ENCODE measurements around the gene ANKIB1.
"Not testable (repeated sequence)": the region's sequence is repeated elsewhere in the genome, so short reads cannot be mapped to it uniquely, and the experiment has no call there.

ANKIB1 gene

DNA sequence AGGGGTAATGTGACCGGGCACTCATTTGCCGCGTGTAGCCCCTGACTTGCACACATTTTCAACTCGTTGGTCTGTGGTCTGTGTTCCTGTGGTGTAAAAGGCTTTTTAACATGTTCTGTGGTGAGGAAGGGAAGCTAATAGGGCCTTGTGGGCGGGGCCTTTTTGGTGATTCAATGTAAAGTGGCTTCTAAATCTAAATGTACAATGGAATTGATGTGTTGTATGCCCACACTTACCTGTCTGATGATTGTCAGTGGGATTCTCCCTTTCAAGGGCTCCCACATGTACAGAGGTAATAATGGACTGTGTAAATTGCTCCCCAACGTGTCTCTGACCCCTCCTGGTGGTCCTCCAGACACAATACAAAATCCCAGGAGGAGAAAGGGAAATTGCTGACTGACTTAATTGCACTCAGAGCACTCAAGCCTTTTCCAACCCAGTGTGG lies 158.4 kb downstream of the ANKIB1 start:
- DNase-seq (ENCODE audit: low read depth), result peak; percentile 16

DNA sequence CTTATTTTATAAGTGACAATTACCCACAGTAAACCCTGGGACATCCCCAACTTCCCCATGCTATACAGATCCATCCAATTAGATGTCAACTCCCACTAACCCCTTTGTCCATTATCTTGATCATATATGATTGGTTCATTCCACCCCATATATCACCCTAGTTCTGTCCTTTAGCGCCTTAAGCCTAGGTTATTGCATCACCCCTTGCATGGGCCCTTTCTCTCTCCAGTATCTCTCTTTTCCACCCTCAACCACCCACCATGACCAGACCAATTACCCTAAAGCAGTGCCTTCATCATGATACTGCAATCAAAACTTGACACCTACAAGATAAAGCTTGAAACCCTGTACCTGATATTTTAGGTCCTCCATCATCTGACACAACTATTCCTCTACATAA lies 163.6 kb downstream of the ANKIB1 start:
- no peak for DNase-seq (ENCODE audit: low read depth)

DNA sequence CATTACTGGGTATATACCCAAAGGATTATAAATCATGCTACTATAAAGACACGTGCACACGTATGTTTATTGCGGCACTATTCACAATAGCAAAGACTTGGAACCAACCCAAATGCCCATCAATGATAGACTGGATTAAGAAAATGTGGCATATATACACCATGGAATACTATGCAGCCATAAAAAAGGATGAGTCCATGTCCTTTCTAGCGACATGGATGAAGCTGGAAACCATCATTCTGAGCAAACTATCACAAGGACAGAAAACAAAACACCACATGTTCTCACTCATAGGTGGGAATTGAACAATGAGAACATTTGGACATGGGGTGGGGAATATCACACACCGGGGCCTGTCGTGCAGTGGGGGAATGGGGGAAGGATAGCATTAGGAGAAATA lies 164.4 kb downstream of the ANKIB1 start:
- DNase-seq (ENCODE audit: low read depth), result not testable (repeated sequence)

DNA sequence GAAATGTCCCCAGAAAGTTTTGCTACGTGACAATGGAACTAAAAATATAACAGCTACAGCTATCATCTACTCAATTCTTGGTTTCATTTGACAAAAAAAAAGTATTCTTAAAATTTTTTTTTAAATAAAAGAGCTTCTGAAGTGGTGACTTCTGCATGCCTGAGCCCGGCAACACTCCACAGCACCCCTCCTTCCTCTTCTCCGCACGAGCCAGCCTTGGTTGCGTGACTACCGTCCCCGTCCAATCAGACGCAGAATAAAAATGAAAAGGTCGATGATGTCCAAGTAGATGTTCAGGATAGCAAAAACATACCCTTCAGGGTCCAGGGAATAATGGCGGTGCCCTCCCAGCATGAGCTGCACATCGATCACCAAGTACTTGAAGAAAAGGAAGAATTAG lies 167.0 kb downstream of the ANKIB1 start:
- no peak for DNase-seq (ENCODE audit: low read depth)

DNA sequence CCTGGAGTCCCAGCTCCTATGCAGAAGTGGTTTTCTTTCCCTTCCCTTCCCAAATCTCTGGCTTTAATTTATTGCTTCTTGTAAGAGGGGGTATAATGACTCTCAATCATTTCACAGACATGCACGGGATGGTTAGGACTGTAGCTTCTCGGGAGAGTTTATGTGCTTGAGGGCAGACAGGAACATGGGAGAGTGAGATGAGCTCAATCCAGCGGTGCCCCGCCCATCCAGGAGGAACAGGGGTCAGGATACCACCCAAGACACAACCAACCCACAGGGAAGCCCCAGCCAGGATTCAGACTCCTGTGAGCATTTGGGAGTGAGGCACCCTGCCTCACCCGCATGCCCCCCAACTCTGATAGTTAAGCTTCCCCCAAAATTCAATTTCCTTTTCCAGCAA lies 167.8 kb downstream of the ANKIB1 start:
- DNase-seq (ENCODE audit: low read depth), result no peak

DNA sequence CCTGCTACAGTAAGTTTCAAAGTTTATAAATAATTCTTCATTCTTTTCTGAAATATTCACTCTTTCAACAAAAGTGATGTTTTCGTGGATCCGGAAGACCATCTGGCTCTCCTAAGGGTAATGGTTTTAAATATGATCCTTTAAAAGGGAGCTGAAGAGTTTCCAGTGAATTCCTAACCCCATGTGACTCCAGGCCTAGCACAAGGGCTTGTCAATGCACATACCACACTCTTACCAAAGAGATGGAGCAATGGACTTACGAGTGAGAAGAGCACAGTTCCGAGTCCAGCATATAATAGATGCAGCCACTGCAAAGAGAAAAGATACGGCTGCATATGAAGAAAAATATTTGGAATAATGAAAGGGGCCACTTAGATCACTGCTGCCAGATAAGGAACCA lies 169.5 kb downstream of the ANKIB1 start:
- no peak for DNase-seq (ENCODE audit: low read depth)

DNA sequence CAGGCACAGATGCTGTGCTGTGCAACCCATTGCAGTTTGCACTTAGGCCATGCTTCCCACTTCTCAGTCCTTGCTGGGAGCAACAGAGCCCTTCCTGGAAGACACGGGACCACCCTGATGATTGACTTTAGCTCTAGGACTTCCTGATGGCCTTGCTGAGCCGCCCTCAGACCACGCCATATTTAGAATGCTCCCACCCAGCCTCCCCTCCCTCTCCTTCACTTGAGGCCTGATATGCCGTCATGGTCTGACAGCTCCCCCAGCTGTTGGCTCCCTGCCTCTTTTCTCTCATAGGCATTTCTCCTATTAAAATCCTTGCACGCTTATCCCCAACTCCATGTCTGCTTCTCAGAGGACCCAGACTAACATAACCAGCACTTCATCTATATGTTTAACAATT lies 172.1 kb downstream of the ANKIB1 start:
- DNase-seq (ENCODE audit: low read depth), result no peak

DNA sequence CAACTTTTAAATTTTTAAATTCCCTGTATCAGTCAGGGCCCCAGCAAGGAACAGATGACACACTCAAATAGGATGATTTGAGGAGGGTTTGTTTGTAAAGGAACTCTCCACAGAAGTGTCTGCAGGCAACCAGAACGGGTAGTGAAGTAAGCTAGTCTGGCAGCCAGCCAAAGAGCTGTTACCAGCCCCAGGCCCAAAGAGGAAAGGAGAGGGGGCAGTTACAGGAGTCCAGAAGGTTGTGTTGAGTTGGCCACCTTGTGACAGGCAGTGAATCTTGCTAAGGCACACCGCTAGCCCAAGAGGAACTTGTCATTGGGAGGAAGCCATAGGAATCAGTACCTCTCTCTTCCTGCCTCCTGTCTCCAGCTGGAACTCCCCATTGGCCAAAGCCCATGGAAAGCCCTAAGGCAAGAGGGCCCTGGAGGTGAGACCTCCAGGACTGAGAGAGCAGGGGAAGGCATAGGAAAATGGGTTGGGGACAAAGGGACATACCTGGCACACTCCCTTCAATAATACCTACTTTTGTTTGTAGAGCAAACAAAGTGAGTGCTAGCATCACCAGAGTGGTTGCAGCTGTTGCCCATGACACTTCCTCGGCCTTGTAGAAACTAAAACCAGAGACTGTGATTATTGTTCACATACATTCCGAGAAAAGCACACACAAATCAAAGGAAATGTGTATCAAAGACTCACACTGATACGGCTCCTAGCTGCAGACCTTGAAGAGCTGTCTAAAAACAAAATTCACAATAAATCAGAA lies 176.1 kb downstream of the ANKIB1 start:
- no peak for DNase-seq (ENCODE audit: low read depth)

DNA sequence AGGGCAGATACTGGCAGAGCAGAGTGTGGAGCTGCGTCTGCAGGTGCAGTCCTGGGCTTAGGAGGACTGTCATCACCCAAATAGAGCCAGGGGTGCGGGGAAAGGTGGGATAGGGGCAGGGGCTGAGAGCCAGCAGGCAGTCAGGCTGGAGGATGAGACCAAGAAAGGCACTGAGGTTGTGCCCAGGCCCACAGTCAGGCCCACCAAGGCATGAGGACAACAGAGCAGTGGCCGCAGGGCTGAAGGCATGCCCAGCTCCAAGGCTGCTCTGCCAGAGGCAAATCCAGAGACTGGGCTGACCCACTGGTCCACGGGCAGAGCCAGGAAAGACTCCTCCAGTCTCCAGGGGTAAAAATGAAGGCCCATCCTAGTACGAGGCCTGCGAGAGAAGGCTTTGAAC lies 177.2 kb downstream of the ANKIB1 start:
- no peak for DNase-seq (ENCODE audit: low read depth)

DNA sequence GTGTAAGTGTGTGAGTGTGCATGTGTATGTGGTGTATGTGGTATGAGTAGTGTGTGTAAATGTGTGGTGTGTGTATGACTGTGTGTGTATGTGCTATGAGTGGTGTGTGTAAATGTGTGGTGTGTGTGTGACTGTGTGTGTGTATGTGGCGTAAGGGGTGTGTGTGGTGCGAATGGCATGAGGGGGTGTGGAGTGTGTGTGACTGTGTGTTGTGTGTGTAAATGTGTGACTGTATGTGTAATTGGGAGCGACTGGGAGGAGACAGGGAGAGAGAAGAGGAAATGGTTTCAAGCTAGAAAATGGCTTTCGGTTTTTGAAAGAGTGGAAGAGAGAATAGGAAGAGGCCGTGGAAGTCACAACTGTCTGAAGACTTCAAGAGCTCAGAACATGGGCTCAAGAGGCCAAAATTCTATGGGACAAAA lies 177.9 kb downstream of the ANKIB1 start:
- DNase-seq (ENCODE audit: low read depth), result no peak

DNA sequence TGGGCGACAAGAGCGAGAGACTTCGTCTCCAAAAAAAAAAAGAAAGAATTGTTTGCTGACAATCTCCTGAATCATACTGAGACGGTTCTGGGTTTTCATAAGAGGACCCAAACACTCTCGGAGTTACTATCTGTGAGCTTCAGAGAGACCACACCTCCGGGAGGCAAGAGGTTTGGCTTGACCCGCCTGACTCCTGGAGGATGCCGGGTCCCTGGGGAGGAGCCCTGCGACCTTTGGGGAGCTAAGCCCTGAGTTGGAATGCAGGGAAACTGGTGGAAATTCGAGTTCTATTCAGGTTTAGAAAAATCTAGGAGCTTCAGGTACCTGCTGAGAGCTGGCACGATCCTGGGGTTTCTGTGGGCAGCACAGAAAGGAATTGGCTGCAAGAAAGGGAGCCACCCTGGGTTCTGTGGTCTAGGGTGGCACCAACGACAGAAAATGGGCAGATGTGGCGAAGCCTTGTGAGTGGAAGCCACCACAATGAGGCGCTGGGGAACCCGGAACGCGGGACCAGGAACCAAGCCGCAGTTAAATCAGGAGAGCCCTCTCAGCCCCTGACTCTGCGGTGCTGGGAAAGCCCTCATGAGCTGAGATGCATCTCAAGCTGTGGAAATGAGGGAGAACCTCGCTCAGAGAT lies 179.7 kb downstream of the ANKIB1 start:
- no peak for DNase-seq (ENCODE audit: low read depth)

DNA sequence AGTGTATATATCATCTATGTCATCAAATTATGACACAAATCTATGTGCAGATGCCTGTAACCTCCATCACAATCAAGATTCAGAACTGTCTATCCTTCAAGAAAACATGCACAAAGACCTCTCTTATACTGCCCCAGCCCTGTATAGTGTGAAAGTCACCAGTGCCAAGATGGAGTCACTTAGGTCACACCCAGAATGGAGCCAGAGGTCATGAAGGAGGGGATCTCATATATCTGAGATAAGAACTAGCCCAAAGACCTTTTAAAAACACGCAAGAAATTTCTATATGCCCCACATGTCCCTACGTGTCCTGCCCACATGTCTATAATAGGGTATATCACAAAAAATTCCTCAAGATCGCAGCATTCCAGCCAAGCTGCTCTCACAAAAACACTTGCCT lies 181.4 kb downstream of the ANKIB1 start:
- DNase-seq (ENCODE audit: low read depth), result no peak

DNA sequence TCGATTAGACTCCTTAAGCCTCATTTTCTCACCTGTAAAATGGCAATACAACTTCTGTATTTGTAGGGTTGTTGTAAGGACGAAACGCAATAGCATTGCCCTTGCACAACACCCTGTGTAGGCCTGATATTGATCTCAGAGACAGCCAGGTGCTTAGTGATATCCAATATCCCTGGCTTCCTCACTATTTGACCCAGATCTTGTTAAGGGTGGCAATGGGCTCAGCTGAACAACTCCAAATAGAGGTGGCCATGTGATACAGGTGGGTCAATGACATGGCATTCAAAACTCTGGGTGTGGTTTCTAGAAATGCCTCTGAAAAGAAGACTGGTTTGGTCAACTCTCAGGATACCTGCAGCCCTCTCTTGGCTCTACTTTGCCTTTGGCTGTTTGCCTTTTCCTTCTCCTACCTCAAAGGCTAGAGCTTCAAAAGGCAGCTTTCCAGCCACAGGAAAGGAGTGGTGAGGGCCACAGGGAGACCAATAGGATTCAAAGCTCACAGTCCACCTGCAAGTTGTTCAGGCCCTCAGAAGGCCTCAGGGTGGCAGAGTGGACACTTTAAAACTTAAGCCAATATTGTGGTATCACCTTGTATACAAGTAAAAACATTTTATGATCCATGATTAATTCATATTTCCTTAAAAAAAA lies 186.6 kb downstream of the ANKIB1 start:
- no peak for DNase-seq (ENCODE audit: low read depth)

DNA sequence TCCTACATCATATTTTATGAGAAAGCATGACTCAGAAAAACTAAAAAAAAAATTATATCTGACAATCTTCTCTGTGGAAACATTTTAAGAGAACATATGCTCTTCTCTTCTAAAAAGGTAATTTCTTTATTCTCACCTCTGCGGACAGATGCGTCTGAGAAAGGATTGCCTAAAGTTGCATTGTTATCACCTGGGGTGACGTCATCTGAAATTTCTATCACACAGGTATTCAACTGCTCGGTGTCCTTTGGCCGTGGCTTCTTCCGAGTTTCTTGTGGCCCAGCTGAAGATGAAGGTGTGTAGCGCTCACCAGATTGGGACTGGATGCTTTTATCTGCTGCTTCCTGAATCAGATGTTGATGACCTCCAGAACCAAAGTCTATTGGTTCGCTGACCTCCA lies 187.2 kb downstream of the ANKIB1 start:
- no peak for DNase-seq (ENCODE audit: low read depth)

DNA sequence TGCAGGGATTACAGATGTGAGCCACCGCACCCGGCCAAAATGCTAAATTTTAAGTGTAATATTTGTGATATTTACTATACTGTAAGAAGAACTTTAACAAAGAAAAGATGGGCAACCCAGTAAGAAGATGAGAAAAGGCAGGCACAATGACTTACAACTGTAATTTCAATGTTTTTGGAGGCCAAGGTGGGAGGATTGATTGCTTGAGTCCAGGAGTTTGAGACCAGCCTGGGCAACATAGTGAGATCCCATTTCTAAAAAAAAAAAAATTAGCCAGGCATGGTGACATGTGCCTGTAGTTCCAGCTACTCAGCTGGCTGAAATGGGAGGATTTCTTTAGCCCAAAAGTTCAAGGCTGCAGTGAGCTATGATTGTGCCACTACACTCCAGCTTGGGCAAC lies 189.8 kb downstream of the ANKIB1 start:
- no peak for DNase-seq (ENCODE audit: low read depth)

DNA sequence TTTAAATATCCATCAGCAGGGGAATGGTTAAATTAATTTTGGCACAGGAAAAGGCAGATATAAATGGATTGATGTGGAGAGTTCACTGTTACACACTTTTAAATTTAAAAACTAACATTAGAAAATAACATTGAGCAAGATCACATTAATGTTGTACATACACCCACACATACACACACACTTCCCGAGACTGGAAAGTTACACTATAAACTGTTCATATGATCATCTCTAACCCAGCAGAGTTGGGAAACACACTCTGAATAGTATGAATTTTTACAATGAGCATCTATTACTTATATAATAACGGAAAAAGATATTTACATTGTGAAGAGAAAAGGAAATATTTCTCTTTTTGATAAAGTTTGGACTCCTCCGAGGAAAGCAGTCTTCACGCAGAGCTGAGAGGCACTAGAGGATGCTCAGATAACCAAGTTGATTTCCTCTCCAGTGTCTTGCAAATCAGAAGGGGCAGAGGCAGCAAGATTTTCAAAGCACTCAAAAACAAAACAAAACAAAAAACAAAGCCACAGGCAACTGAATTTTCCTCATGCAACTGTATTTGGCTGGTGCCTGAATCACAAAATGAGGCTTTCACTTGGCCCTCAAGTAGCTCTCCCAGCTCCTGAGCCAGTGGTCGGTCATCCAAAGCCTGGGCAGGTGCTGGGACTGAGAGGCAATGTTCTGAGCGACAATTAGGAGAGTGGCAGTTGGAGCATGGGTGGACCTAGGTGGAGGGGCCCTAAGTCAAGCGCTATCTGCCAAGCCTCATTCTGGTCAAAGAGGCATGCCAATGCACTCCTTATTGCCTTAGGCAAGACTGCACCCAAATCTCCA lies 191.1 kb downstream of the ANKIB1 start:
- DNase-seq (ENCODE audit: low read depth), result no peak

DNA sequence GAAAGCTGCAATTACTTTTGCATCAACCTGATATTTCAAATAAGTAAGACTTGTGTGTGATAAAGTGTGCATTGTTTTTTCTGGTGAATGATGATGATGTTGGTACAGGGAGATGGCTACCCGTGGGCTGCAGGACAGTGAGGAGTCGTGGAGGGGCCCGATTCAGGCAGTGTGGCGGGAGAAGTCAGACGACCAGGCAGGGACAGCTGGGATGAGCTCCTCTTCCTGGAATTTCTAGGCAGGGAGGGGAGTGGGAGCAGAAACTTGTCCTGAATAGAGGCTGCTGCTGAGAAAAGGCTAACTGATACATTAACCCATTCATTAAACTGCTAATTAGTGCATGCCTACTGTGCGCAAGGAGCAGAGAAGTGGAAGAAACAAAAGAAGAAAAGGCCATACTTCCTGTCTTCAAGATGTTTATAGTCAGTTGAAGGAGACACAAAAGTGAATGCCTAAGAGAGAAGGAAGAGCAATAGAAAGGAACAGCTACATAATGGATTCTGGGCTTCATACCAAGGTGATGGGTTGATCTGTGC lies 192.2 kb downstream of the ANKIB1 start:
- DNase-seq (ENCODE audit: low read depth), result no peak

DNA sequence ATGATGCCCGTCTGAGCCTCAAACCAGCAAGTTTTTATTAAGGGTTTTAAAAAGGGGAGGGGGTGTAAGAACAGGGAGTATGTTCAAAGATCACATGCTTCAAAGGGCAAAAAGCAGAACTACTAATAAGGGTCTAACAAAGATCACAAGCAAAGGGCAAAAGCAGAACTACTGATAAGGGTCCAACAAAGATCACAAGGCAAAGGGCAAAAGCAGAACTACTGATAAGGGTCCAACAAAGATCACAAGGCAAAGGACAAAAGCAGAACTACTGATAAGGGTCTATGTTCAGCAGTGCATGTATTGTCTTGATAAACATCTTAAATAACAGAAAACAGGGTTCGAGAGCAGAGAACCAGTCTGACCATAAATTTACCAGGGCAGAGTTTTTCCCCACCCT lies 196.9 kb downstream of the ANKIB1 start:
- DNase-seq (ENCODE audit: low read depth), result not testable (repeated sequence)

DNA sequence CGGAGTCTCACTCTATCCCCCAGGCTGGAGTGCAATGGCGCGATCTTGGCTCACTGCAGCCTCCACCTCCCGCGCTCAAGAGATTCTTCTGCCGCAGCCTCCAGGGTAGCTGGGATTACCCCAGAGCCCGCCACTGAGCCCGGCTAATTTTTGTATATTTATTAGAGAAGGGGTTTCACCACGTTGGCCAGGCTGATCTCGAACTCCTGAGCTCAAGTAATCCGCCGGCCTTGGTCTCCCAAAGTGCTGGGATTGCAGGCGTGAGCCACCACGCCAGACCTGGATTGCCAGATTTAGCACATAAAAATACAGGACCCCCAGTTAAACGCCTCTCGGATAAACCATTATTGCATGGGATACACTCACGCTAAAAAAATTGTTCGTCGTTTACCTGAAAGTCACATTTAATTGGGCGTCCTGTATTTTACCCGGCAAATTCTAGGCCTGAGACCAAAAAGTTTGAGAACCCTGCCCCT lies 201.1 kb downstream of the ANKIB1 start:
- DNase-seq (ENCODE audit: low read depth), result no peak

DNA sequence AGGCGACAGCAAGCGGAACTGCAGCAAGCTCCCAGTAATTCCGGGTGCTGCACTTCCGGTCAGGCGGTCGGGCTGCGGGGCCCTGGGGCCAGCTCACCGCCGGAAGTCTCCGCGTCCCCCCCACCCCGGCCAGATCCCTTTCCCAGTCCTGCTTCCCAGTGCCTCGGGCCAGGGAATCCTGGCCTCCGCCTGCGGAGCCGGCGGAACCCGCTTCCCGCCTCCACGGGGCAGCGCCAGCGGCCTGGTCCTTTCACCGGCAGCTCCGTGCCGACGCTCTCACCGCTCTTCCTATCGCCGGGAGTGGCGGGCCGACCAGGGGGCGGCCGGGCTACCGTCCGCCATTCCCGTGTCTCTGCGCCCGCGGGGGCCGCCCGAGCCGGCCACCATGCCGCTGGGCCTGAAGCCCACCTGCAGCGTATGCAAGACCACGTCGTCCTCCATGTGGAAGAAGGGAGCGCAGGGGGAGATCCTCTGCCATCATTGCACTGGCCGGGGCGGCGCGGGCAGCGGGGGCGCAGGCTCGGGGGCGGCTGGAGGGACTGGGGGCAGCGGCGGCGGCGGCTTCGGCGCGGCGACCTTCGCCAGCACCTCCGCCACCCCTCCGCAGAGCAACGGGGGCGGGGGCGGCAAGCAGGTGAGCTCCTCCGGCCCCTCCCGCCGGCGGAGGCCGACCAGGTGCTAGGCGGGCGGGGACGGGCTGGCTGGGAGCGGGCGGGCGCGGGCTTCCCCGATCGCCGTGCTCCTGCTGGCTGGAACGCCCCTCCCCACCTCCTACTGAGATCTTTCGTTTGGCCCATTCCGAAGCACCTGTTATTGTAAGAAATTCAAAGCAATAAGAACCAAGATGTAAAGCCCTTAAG lies 201.8 kb downstream of the ANKIB1 start, which contains the start of gene GATAD1:
Gene GATAD1 (plus strand): TSS at position 138 of the 860 bp plus-strand sequence. CDS start 248 bp downstream, at position 386.
- DNase-seq (ENCODE audit: low read depth), result peak; percentile 68

DNA sequence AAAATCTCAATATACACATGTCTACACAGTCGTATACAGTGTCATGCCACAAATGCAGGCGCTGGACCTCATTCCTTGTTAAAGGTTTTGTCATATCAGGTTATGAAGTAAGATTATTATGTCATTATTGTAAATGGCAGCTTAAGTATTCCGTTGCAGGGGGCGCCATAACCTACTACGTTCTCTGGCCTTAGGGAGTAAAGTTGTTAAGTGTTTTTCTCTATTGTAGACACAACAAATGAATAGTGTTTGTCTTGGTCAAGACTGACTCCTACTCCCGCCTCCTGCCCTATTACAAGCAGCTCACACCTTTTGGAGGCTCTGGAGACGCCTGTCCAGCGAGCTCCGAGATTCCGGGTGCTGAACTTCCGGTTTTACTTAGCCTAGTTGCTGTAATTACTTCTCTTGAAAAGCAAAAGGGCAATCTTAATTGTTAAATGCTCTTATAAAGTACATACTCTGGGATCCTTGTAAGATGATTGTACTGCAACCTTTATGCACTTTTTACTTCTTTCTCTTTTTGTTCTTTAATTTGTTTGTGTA lies 202.5 kb downstream of the ANKIB1 start:
- peak; percentile 43 for DNase-seq (ENCODE audit: low read depth)

All from stimulated activated CD8-positive, alpha-beta memory T cell treated with anti-CD3 and anti-CD28 coated beads, Interleukin-12 subunit alpha, Interleukin-12 subunit beta, amount 100 ng/mL, for 1 hour (primary cell).